Stimulated activated CD8-positive, alpha-beta memory T cell treated with anti-CD3 and anti-CD28 coated beads, Interleukin-12 subunit alpha, Interleukin-12 subunit beta, amount 100 ng/mL, for 4 hours (primary cell): ENCODE measurements around the gene GFPT1.

Experiments used
- DNase-seq: peaks from one replicate; pipeline ENCODE4 v3.0.0-alpha.2; 2020; ENCODE audit warnings: low read depth

The GFPT1 gene

GRCh38 chr2:69291004-69291650, 95.9 kb downstream of the GFPT1 start:
- DNase-seq, result no peak

DNA sequence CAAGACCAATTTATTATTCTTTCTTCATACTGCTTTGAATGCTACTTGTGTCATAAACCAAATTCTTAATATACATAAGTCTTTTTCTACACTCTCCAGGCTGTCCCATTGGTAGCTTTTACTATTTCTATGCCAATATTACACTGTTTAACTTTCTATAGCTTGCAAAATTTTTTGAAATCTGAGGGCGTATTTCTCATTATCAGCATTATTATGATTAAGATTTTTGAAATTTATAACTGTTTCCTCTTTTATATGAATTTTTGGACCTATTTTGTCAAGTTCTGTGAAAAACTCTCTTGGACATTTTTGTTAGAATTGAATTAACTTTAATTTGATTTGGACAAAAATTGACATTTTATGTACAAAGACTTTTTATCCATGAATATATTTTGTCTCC, 98.6 kb downstream of the GFPT1 start:
- DNase-seq, result no peak

DNA sequence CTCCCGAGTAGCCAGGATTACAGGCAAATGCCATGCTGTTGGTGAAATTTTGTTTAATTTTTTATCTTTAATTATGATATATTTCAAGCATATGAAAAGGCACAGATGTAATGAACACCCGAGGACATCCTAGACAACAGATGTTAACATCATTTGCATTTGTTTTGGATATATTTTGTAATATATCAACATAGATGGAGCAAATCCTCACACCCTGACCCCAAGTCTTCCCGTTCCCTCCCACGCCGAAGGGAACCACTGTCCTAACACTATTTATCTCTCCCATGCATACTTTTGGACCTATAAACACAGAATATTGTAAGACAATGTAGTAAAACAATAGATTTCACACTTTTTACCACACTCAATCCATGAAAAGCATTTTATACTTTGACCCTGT, 99.5 kb downstream of the GFPT1 start:
- DNase-seq, result no peak

DNA sequence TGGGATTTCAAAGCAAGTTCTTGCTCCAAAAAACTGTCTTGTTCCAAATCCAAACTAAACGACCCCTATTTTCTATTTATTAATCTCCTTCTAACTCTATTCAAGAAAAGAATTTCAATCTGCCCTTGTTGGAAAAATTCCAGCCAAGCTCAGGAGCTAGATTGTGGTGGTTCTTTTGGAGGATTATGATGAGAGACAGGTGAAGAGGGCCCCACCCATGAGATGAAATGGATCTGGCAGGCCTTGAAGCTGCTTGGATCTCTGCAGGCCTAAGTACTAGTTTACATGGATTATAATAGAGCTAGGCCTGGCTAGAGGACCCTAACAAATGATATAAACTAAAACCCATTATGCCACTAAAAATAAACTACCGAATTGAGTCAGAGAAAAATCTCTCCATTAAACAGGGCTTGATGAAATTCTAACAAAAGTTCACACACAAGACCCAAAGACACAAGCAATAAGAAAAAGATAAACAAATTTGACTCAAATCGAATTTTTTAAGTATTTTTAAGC, 101.6 kb downstream of the GFPT1 start:
- DNase-seq, result no peak

GRCh38 chr2:69280796-69281412, 106.1 kb downstream of the GFPT1 start:
- no peak for DNase-seq

DNA sequence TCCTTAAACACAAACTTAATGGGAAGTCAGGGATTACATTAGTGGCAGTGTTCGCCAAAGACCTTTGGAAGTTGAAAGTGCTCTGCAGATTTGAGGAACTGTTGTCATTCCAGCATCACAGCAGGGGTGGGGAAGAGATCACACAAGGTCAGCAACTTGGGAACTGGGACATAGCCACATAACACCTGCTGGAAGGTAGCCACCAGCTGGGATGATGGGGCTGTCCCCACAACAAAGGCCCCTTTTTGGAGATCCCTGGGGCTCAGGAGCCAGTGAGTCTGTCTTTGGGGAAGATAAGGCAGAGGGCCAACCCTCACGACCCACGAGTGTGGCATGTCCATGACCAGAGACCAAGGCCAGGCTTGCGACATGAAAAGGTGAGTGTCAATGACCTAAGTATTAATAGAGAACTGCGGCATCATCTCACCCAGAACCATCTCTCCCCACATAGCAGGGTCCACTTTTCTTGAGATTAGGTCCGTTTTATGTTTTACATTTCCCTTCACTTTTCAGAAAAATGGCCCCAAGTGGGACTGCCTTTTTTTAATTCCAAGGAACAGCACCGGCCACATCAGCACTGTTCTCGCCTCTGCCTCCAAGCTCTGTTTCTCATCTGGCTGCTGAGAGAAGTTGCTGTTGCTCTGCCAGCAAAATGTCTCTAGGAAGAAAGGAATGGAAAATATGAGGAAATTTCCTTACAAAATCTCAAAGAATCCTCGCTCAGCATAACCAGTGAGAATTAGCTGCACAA, 106.9 kb downstream of the GFPT1 start:
- no peak for DNase-seq

GRCh38 chr2:69279211-69279610, 107.8 kb downstream of the GFPT1 start:
- no peak for DNase-seq

DNA sequence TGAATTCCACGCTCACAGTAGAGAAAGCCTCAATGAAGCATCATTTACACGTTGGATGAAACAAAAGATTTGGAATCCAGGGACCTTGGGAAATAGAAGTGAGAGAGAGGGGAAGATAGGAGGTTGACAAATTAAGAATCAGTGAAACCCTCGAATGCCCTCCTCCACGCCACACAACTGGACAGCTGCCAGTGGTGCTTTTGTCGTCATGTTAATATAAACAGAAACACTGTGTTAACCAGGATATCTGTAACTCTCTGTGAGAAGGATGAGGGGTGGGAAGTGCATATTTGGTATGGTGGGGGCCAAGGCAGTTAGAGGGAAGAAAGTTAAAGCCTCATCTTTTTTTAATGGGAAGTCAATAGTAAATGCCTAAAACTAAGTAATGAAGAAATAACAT, 108.7 kb downstream of the GFPT1 start:
- DNase-seq, result no peak

DNA sequence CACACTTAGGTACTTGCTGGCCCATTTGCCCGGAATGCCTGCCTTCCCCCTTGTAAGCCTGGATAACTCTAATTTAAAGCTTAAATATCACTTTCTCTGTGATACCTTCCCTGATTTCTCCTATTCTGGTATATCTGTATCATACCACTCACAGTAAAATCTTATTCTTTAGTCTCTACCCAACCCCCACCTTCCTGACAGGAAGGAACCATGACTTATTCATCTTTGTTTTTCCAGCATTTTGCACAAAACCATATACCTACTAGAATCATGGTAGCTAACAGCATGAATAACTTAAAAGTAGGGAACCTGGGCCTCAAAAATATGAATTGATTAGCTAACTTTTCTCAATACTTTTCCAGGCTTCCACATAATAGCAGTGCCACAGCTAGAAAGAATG, 111.5 kb downstream of the GFPT1 start:
- no peak for DNase-seq

- DNase-seq, result no peak
Measured at GRCh38 chr2:69272803-69273471, 114.1 kb downstream of the GFPT1 start.

GRCh38 chr2:69271831-69272257, 115.2 kb downstream of the GFPT1 start:
- DNase-seq, result no peak
